ENCODE data around the gene COL26A1. TPM values are rescaled to one million over a fixed set of nuclear protein-coding genes. Genes with fewer than 3 reads are reported as not detected.

Gene COL26A1
- total and polyA plus RNA-seq, 2 of the 4 experiments (the other 2 are of a cell fraction): not detected

GRCh38 chr7:101556453-101556968, 193.8 kb downstream of the COL26A1 start:
- no peak overlapping the region for H4K91ac ChIP-seq (ENCODE audit: insufficient read depth, low read depth, low read length)
- no peak overlapping the region for H3K27ac ChIP-seq (ENCODE audit: insufficient read depth, low read length)
- TF ChIP-seq RCOR1 (IDR thresholded peaks at IDR 0.05; ENCODE audit: insufficient replicate concordance, low read length) (no peak), CEBPB (IDR thresholded peaks at IDR 0.05; ENCODE audit: low read depth, low read length) (no peak), MXI1 (IDR thresholded peaks at IDR 0.05; ENCODE audit: borderline replicate concordance, low read depth, low read length) (no peak), MAFK (IDR thresholded peaks at IDR 0.05; ENCODE audit: low read depth, low read length) (no peak)
- TF ChIP-seq, protein P1, sequence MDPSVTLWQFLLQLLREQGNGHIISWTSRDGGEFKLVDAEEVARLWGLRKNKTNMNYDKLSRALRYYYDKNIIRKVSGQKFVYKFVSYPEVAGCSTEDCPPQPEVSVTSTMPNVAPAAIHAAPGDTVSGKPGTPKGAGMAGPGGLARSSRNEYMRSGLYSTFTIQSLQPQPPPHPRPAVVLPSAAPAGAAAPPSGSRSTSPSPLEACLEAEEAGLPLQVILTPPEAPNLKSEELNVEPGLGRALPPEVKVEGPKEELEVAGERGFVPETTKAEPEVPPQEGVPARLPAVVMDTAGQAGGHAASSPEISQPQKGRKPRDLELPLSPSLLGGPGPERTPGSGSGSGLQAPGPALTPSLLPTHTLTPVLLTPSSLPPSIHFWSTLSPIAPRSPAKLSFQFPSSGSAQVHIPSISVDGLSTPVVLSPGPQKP (IDR thresholded peaks at IDR 0.05; ENCODE audit: borderline replicate concordance, low read depth, low read length): no peak
- H4K5ac ChIP-seq (ENCODE audit: low read depth, low read length): no peak overlapping the region
- H3K23ac ChIP-seq (ENCODE audit: low read depth, low read length): no peak overlapping the region
- H3K9me3 ChIP-seq (ENCODE audit: control insufficient read depth, insufficient read depth, low read length): no peaks in the 10 kb centered on the region
- H3K27me3 ChIP-seq (ENCODE audit: control insufficient read depth, insufficient read depth, low read length): peaks cover 43% of the 10 kb centered on the region
- no peak overlapping the region for H2BK15ac ChIP-seq (ENCODE audit: low read depth, low read length)
- no peak overlapping the region for H2AFZ ChIP-seq (replicated peaks; ENCODE audit: low read length, poor library complexity)
- ChIA-PET CTCF (no interaction called here), POLR2A (ENCODE audit: unreplicated experiment) (no interaction called here)
- no peak overlapping the region for H3K4me3 ChIP-seq (ENCODE audit: insufficient read depth, low read depth, low read length)
- H3K4me1 ChIP-seq (ENCODE audit: control insufficient read depth, insufficient read depth, low read length): no peaks in the 10 kb centered on the region
- H3K18ac ChIP-seq (ENCODE audit: low read depth, low read length): no peak overlapping the region
- no peaks in the 10 kb centered on the region for H3K79me1 ChIP-seq (ENCODE audit: low read depth in 1 of 2, low read length in 2 of 2)
- no peak overlapping the region for H3K4ac ChIP-seq (ENCODE audit: low read depth, low read length)
- WGBS, 2 experiments (ENCODE audit: extremely low coverage in 2 of 2, insufficient read length in 1 of 2): 23% methylated on average over 1 of the region's 1 CpG; no CpG with 5 or more reads in 1 of the 2 experiments
- no peak overlapping the region for H2BK120ac ChIP-seq (ENCODE audit: low read depth, low read length)
- DNase-seq (no peak), ATAC-seq (ENCODE audit: low read depth) (no peak)
- H3K4me2 ChIP-seq (ENCODE audit: low read depth, low read length): no peak overlapping the region
- H3K9ac ChIP-seq (ENCODE audit: low read depth, low read length): no peak overlapping the region
- dilution Hi-C loops (cut with HindIII; ENCODE audit: low sequenced_read_pairs, unreplicated experiment): no loop called here
- peak overlapping the region; percentile 30 for H2BK5ac ChIP-seq (ENCODE audit: low read depth, low read length, poor library complexity, severe bottlenecking)
- no peak overlapping the region for H3K56ac ChIP-seq (ENCODE audit: extremely low read depth, insufficient read depth, low read length)
- H3K36me3 ChIP-seq (ENCODE audit: control insufficient read depth, insufficient read depth, low read length): no peaks in the 10 kb centered on the region
- H2AK9ac ChIP-seq (replicated peaks; ENCODE audit: low read depth, low read length, poor library complexity): no peak overlapping the region
- intact Hi-C loops (cut with micrococcal nuclease): loop anchor here (10.0 kb wide), 1 partner anchor 128 kb away; no protein-coding TSS in a partner anchor
- in situ Hi-C loops (cut with MboI; ENCODE audit: low sequenced_read_pairs): no loop called here
- H4K20me1 ChIP-seq (ENCODE audit: insufficient read depth, low read length): no peaks in the 10 kb centered on the region
- H3K14ac ChIP-seq (replicated peaks; ENCODE audit: low read depth, low read length): no peak overlapping the region
- H2BK20ac ChIP-seq (ENCODE audit: low read depth, low read length): no peak overlapping the region
- H2AK5ac ChIP-seq (ENCODE audit: low read depth, low read length): no peak overlapping the region
- no TSS peak for BruUV-seq (replicated peaks)
- H3K9me1 ChIP-seq (ENCODE audit: insufficient read depth, low read length): no peaks in the 10 kb centered on the region
- no peak overlapping the region for H4K8ac ChIP-seq (ENCODE audit: low read depth in 2 of 2, low read length in 2 of 2)
